H1 (cell line): ENCODE measurements around the gene SLC5A2. TPM values are rescaled to one million over a fixed set of nuclear protein-coding genes. Genes with fewer than 3 reads are reported as not detected.

ENCODE experiments used
- BRCA1 ChIP-seq: IDR thresholded peaks from 2 replicates; pipeline ENCODE4 v1.6.1; 2012; ENCODE audit warnings: low read depth, low read length, improper control_type of control experiment
- CBX5 ChIP-seq: fragments of 300-800, 300-1000 bp; sonication (generic); IDR thresholded peaks from 2 replicates; pipeline ENCODE4 v1.7.1; 2016; ENCODE audit warnings: antibody characterized with exemption, low read length, low read depth
- CHD1 ChIP-seq: IDR thresholded peaks from 2 replicates; pipeline ENCODE4 v1.6.1; 2012; ENCODE audit warnings: low read depth, low read length, improper control_type of control experiment
- EP300 ChIP-seq, 2 experiments: IDR thresholded peaks; 1 replicate in 1 of 2; 2 replicates in 1 of 2; pipeline ENCODE4 v1.6.1; 2011 to 2012; ENCODE audit warnings: low read depth in 2 of 2, low read length in 2 of 2, mild to moderate bottlenecking in 2 of 2, borderline replicate concordance in 1 of 2, inconsistent platforms in 1 of 2, moderate library complexity in 1 of 2
- GTF2F1 ChIP-seq: IDR thresholded peaks from 2 replicates; pipeline ENCODE4 v1.6.1; 2012; ENCODE audit warnings: low read depth, low read length, improper control_type of control experiment, borderline replicate concordance
- HDAC2 ChIP-seq, 2 experiments: fragments of 300-600 bp in 1 of 2; sonication (generic) in 1 of 2; IDR thresholded peaks; 2 replicates each; pipeline ENCODE4 v1.6.1; 2011 to 2012; ENCODE audit warnings: low read depth in 2 of 2, low read length in 2 of 2, mild to moderate bottlenecking in 2 of 2, moderate library complexity in 2 of 2, borderline replicate concordance in 1 of 2, inconsistent platforms in 1 of 2
- JUN ChIP-seq: IDR thresholded peaks from 2 replicates; pipeline ENCODE4 v1.6.1; 2011; ENCODE audit warnings: low read depth, mild to moderate bottlenecking, improper control_type of control experiment, low read length
- JUND ChIP-seq: IDR thresholded peaks from 2 replicates; pipeline ENCODE4 v1.6.1; 2011; ENCODE audit warnings: mild to moderate bottlenecking, improper control_type of control experiment, low read length
- MAFK ChIP-seq: IDR thresholded peaks from 2 replicates; pipeline ENCODE4 v1.6.1; 2012; ENCODE audit warnings: low read depth, mild to moderate bottlenecking, improper control_type of control experiment, low read length
- NANOG ChIP-seq: IDR thresholded peaks from 2 replicates; pipeline ENCODE4 v1.6.1; 2011; ENCODE audit warnings: low read length, low read depth, mild to moderate bottlenecking, inconsistent platforms; ENCODE audit not compliant: insufficient read depth, poor library complexity, severe bottlenecking
- NRF1 ChIP-seq: IDR thresholded peaks from 2 replicates; pipeline ENCODE4 v1.6.1; 2011; ENCODE audit warnings: mild to moderate bottlenecking, low read depth, low read length, improper control_type of control experiment
- POU5F1 ChIP-seq: IDR thresholded peaks from 2 replicates; pipeline ENCODE4 v1.6.1; 2011; ENCODE audit warnings: low read depth, mild to moderate bottlenecking, low read length, moderate library complexity
- SIRT6 ChIP-seq: IDR thresholded peaks from one replicate; pipeline ENCODE4 v1.7.1; 2012; ENCODE audit warnings: low read length, inconsistent platforms
- SP4 ChIP-seq: IDR thresholded peaks from 2 replicates; pipeline ENCODE4 v1.6.1; 2012; ENCODE audit warnings: low read length, inconsistent platforms
- TCF12 ChIP-seq: IDR thresholded peaks from 2 replicates; pipeline ENCODE4 v1.6.1; 2011; ENCODE audit warnings: low read depth, mild to moderate bottlenecking, low read length
- ZNF274 ChIP-seq: IDR thresholded peaks from 2 replicates; pipeline ENCODE4 v1.7.0; 2012; ENCODE audit warnings: low read length, borderline replicate concordance; ENCODE audit errors: extremely low read depth
- polyA plus RNA-seq, 7 experiments: library from polyadenylated mRNA; depleted of rRNA in 3 of 7; stranded (reverse) in 5 of 7; unstranded in 2 of 7; fragments of >200 nt in 5 of 7; fragments of 200-250 nt in 2 of 7; gene quantifications; 1 replicate in 5 of 7; 2 replicates in 1 of 7; 4 replicates in 1 of 7; pipeline versions ENCODE4 v1.2.1 to v1.2.3, GENCODE V29; 2011 to 2013; ENCODE audit warnings: missing spikeins in 2 of 7, mixed read lengths in 2 of 7
- total RNA-seq: library from RNA; stranded (reverse); fragmentation: NEBNext Ultra II Directional; extraction: Animal tissue kit (Norgen Biotek cat#: 25700); gene quantifications from 2 replicates; pipeline ENCODE4 v1.2.1, GENCODE V29; 2021
- TF ChIP-seq, protein P1 (sequence below): IDR thresholded peaks from 2 replicates; pipeline ENCODE4 v1.6.1; 2012; ENCODE audit warnings: inconsistent platforms

The SLC5A2 gene
- total and polyA plus RNA-seq, 2 of the 8 experiments (the other 6 are each of a cell fraction or from before 2014, with no cell fraction given), result 0.56 to 4.4 TPM

- TF ChIP-seq GTF2F1 (no peak), TCF12 (no peak), BRCA1 (no peak), JUN (no peak), POU5F1 (no peak), MAFK (no peak), SIRT6 (no peak), CHD1 (no peak), JUND (no peak), NRF1 (no peak), HDAC2 (IDR thresholded peaks at IDR 0.05; ENCODE audit: borderline replicate concordance in 1 of 2, low read depth in 2 of 2, low read length in 2 of 2) (peak in 1 of 2 experiments; percentile 80; a peak in 1 of 4 replicates), EP300 (IDR thresholded peaks at IDR 0.05; ENCODE audit: borderline replicate concordance in 1 of 2, low read depth in 2 of 2, low read length in 2 of 2) (no peak), SP4 (peak; percentile 46; the same call in 1 of the 2 replicates), CBX5 (no peak), NANOG (no peak), ZNF274 (no peak)
- TF ChIP-seq, protein P1, sequence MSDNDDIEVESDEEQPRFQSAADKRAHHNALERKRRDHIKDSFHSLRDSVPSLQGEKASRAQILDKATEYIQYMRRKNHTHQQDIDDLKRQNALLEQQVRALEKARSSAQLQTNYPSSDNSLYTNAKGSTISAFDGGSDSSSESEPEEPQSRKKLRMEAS, result no peak
- TF ChIP-seq, all 59 proteins: peak for 11
Observed at GRCh38 chr16:31472709-31473203, 10.2 kb upstream of the SLC5A2 start (continued).
